Epithelial cell of alveolus of lung (primary cell): ENCODE measurements around the gene FLT4. TPM values are rescaled to one million over a fixed set of nuclear protein-coding genes. Genes with fewer than 3 reads are reported as not detected.

Experiments used
- total RNA-seq: library from RNA; depleted of rRNA; stranded (reverse); fragments of >200 nt; gene quantifications from 2 replicates; pipeline ENCODE4 v1.2.1, GENCODE V29; 2015

Gene FLT4
- 0.88 and 1.9 TPM in 2 replicates for total RNA-seq

DNA sequence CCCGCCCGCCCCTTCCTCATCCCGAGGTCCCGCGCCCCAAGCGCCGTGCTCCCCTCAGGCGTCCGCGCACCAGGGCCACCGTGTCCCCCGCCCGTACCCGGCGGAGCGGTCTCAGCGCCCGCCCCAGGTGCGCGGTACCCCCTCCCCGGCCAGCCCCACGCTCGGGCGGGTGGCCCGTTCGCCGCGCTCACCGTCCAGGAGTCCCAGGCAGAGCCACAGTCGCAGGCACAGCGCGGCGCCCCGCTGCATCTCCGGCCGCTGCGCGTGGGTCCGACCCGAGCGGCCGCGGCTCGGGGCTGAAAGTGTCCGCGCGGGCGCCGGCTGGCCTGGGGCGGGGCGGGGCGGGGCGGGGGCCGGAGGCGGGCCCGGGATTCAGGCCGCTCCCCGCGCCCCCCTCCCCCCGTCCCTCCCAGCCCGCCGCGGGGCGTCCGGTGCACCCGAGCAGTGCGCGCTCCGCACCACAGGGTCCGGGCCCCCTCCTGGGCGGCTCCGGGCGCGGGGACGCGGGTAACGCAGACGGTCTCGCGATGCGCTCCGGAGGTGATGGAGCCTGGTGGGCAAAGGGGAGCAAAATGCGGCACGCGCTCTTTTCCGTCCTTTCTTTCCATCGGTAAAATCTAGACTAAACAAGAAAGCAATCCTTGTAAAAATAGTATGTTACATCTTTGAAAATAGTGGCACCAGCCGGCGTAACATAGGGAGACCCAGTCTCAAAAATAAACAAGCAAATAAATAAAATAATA lies at the start of gene FLT4:
Gene FLT4, minus strand, starts transcription at position 304 of the 743 bp plus-strand sequence. Its CDS starts 55 bp downstream, at position 249.

DNA sequence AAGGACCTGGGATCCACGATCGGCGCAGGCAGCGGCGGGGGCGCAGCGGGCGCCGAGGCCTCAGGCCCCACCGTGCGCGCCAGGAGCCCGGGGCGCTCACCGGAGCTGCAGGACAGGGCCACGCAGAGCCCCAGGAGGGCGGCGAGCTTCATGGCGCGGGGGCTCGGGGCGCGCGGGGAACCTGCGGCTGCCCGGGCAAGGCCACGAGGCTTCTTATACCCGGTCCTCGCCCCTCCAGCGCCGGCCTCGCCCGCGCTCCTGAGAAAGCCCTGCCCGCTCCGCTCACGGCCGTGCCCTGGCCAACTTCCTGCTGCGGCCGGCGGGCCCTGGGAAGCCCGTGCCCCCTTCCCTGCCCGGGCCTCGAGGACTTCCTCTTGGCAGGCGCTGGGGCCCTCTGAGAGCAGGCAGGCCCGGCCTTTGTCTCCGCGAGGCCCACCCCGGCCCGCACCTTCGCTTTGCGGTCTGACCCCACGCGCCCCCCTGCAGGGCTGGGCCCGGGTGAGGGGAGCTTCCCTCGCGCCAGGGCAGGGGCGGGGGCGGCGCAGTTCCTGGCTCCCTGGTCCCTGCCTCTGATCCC lies 58.0 kb downstream of the FLT4 start, which contains the start of gene SCGB3A1:
Gene SCGB3A1, minus strand, starts transcription at position 189 of the 577 bp plus-strand sequence. Its CDS starts 37 bp downstream, at position 152.

Other genes starting within 250 kb of the FLT4 start
- gene CNOT6, start 155.2 kb downstream of the FLT4 start, total RNA-seq: 11.1 and 20.8 TPM in 2 replicates
- gene SCGB3A1, start 58.1 kb downstream of the FLT4 start, total RNA-seq: 1.0 TPM in 1 of 2 replicates, not detected in the other
- gene OR2Y1, start 90.5 kb upstream of the FLT4 start, total RNA-seq: not detected in 2 replicates
- gene MGAT1, start 153.2 kb upstream of the FLT4 start, total RNA-seq: 128 and 150 TPM in 2 replicates
- 8.0 and 17.3 TPM in 2 replicates for gene ZFP62, start 211.7 kb upstream of the FLT4 start, total RNA-seq
- gene BTNL8, start 249.6 kb upstream of the FLT4 start, total RNA-seq: not detected in 2 replicates